K562 (cell line): ENCODE measurements around the gene CPN2. TPM values are rescaled to one million over a fixed set of nuclear protein-coding genes. Genes with fewer than 3 reads are reported as not detected.

ENCODE experiments used
- ADNP ChIP-seq: fragments of 200-800 bp; sonication (Bioruptor generic); IDR thresholded peaks from 2 replicates; pipeline ENCODE4 v1.6.1; 2016; ENCODE audit warnings: missing genetic modification characterization, missing compliant biosample characterization
- CBX3 ChIP-seq, 2 experiments: IDR thresholded peaks; 1 replicate in 1 of 2; 2 replicates in 1 of 2; pipeline ENCODE4 v1.6.1; 2012; ENCODE audit warnings: inconsistent platforms in 2 of 2, low read length in 2 of 2, borderline replicate concordance in 1 of 2, control low read depth in 1 of 2
- ESRRB ChIP-seq: fragments of 250-450 bp; sonication (Bioruptor Pico); IDR thresholded peaks from 2 replicates; pipeline ENCODE4 v1.5.0; 2020; ENCODE audit warnings: mild to moderate bottlenecking, moderate library complexity, borderline replicate concordance
- GMEB1 ChIP-seq: fragments of 250-450 bp; sonication (Bioruptor Pico); IDR thresholded peaks from 2 replicates; pipeline ENCODE4 v1.4.0; 2020; ENCODE audit warnings: mild to moderate bottlenecking
- MAZ ChIP-seq, 2 experiments: fragments of 450-650 bp in 1 of 2; sonication (generic) in 1 of 2; formaldehyde crosslinking; IDR thresholded peaks in 1 of 2; conservative IDR thresholded peaks in 1 of 2; 2 replicates each; pipeline versions ENCODE4 v1.4.0 to v1.5.0; 2020; ENCODE audit warnings: mild to moderate bottlenecking in 1 of 2, missing genetic modification reagents in 1 of 2
- MCM7 ChIP-seq, 2 experiments: fragments of 450-650 bp; IDR thresholded peaks; 2 replicates each; pipeline ENCODE4 v1.6.1; 2016 to 2018
- PTRF ChIP-seq: fragments of 450-650 bp; IDR thresholded peaks from 2 replicates; pipeline ENCODE4 v1.6.1; 2016; ENCODE audit warnings: mild to moderate bottlenecking, missing genetic modification characterization, missing compliant biosample characterization
- RBM39 ChIP-seq: fragments of 200-400 bp; formaldehyde crosslinking; optimal IDR thresholded peaks from 2 replicates; pipeline ENCODE3; 2018; ENCODE audit warnings: low read depth, low read length
- SP1 ChIP-seq: sonication (generic); formaldehyde crosslinking; IDR thresholded peaks from 2 replicates; pipeline ENCODE4 v1.8.1; 2022; ENCODE audit warnings: mild to moderate bottlenecking, missing genetic modification reagents
- ZNF644 ChIP-seq: fragments of 200-800 bp; sonication (Bioruptor generic); IDR thresholded peaks from 2 replicates; pipeline ENCODE4 v1.6.1; 2016; ENCODE audit warnings: low read depth, missing genetic modification characterization, missing compliant biosample characterization
- polyA plus RNA-seq, 8 experiments: library from polyadenylated mRNA; depleted of rRNA in 4 of 8; stranded (reverse) in 5 of 8; unstranded in 3 of 8; fragments of >200 nt; fragmentation: Nextera tagmentation in 2 of 8; fragmentation: Illumina TruSeq in 1 of 8; extraction: Ambion mirVana in 2 of 8; extraction: Trizol in 1 of 8; gene quantifications; 2 replicates each; pipeline versions ENCODE4 v1.2.1 to v1.2.3, GENCODE V29; 2011 to 2014; ENCODE audit warnings: inconsistent platforms in 1 of 8, missing spikeins in 1 of 8
- total RNA-seq, 7 experiments: library from RNA; depleted of rRNA in 6 of 7; stranded (reverse); fragments of >200 nt in 6 of 7; fragmentation: Illumina TruSeq in 2 of 7; extraction: Trizol in 2 of 7; gene quantifications; 2 replicates each; pipeline versions ENCODE4 v1.2.1 to v1.2.3, GENCODE V29; 2011 to 2021; ENCODE audit warnings: low replicate concordance in 1 of 7
- TF ChIP-seq, protein P1 (sequence below): fragments of 450-650 bp; IDR thresholded peaks from 2 replicates; pipeline ENCODE4 v1.6.1; 2016; ENCODE audit warnings: mild to moderate bottlenecking, moderate library complexity
- TF ChIP-seq, protein P2 (sequence below): sonication (generic); formaldehyde crosslinking; IDR thresholded peaks from 2 replicates; pipeline ENCODE4 v1.8.1; 2023; ENCODE audit warnings: mild to moderate bottlenecking, missing genetic modification reagents

The CPN2 gene
- total and polyA plus RNA-seq, 9 of the 15 experiments (the other 6 are each of a cell fraction or from before 2014, with no cell fraction given) = not detected

DNA sequence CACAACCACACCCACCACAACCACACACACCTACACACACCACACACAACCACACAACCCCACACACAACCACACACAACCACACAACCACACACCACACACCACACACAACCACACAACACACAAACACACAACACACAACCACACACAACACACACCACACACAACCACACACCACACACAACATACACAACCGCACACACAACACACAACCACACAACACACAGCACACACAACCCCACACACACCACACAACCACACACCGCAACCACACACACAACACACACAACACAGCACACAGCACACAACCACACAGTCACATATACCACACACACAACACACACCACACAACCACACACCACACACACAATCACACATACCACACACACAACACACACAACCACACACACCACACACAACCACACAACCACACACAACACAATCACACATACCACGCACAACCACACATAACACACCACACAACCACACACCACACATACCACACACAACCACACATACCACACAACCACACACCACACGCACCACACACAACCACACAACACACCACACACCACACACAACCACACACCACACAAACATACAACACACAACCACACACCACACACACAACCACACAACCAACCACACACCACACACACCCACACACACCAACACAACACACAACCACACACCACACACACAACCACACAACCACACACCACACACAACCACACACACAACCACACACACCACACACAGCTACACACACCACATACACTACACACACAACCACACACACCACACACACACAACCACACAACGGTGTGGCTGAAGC is 23.7 kb downstream of the CPN2 start (continued):
- TF ChIP-seq, protein P1, sequence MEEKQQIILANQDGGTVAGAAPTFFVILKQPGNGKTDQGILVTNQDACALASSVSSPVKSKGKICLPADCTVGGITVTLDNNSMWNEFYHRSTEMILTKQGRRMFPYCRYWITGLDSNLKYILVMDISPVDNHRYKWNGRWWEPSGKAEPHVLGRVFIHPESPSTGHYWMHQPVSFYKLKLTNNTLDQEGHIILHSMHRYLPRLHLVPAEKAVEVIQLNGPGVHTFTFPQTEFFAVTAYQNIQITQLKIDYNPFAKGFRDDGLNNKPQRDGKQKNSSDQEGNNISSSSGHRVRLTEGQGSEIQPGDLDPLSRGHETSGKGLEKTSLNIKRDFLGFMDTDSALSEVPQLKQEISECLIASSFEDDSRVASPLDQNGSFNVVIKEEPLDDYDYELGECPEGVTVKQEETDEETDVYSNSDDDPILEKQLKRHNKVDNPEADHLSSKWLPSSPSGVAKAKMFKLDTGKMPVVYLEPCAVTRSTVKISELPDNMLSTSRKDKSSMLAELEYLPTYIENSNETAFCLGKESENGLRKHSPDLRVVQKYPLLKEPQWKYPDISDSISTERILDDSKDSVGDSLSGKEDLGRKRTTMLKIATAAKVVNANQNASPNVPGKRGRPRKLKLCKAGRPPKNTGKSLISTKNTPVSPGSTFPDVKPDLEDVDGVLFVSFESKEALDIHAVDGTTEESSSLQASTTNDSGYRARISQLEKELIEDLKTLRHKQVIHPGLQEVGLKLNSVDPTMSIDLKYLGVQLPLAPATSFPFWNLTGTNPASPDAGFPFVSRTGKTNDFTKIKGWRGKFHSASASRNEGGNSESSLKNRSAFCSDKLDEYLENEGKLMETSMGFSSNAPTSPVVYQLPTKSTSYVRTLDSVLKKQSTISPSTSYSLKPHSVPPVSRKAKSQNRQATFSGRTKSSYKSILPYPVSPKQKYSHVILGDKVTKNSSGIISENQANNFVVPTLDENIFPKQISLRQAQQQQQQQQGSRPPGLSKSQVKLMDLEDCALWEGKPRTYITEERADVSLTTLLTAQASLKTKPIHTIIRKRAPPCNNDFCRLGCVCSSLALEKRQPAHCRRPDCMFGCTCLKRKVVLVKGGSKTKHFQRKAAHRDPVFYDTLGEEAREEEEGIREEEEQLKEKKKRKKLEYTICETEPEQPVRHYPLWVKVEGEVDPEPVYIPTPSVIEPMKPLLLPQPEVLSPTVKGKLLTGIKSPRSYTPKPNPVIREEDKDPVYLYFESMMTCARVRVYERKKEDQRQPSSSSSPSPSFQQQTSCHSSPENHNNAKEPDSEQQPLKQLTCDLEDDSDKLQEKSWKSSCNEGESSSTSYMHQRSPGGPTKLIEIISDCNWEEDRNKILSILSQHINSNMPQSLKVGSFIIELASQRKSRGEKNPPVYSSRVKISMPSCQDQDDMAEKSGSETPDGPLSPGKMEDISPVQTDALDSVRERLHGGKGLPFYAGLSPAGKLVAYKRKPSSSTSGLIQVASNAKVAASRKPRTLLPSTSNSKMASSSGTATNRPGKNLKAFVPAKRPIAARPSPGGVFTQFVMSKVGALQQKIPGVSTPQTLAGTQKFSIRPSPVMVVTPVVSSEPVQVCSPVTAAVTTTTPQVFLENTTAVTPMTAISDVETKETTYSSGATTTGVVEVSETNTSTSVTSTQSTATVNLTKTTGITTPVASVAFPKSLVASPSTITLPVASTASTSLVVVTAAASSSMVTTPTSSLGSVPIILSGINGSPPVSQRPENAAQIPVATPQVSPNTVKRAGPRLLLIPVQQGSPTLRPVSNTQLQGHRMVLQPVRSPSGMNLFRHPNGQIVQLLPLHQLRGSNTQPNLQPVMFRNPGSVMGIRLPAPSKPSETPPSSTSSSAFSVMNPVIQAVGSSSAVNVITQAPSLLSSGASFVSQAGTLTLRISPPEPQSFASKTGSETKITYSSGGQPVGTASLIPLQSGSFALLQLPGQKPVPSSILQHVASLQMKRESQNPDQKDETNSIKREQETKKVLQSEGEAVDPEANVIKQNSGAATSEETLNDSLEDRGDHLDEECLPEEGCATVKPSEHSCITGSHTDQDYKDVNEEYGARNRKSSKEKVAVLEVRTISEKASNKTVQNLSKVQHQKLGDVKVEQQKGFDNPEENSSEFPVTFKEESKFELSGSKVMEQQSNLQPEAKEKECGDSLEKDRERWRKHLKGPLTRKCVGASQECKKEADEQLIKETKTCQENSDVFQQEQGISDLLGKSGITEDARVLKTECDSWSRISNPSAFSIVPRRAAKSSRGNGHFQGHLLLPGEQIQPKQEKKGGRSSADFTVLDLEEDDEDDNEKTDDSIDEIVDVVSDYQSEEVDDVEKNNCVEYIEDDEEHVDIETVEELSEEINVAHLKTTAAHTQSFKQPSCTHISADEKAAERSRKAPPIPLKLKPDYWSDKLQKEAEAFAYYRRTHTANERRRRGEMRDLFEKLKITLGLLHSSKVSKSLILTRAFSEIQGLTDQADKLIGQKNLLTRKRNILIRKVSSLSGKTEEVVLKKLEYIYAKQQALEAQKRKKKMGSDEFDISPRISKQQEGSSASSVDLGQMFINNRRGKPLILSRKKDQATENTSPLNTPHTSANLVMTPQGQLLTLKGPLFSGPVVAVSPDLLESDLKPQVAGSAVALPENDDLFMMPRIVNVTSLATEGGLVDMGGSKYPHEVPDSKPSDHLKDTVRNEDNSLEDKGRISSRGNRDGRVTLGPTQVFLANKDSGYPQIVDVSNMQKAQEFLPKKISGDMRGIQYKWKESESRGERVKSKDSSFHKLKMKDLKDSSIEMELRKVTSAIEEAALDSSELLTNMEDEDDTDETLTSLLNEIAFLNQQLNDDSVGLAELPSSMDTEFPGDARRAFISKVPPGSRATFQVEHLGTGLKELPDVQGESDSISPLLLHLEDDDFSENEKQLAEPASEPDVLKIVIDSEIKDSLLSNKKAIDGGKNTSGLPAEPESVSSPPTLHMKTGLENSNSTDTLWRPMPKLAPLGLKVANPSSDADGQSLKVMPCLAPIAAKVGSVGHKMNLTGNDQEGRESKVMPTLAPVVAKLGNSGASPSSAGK = peak; percentile 40; the same call in 1 of the 2 replicates
- TF ChIP-seq PTRF (tag) (no peak), ZNF644 (tag) (no peak), SP1 (CRISPR knock-in tag) (no peak), MCM7 (IDR thresholded peaks at IDR 0.05) (no peak), MAZ (CRISPR knock-in tag; conservative IDR thresholded peaks at IDR 0.05 in 1 of 2, IDR thresholded peaks at IDR 0.05 in 1 of 2) (no peak), CBX3 (IDR thresholded peaks at IDR 0.05; ENCODE audit: borderline replicate concordance in 1 of 2, low read length in 2 of 2) (peak in 1 of 2 experiments; percentile 48; a peak in 2 of 3 replicates), ADNP (tag) (peak; percentile 92), RBM39 (no peak), GMEB1 (CRISPR knock-in tag) (no peak), ESRRB (CRISPR knock-in tag) (no peak)
- TF ChIP-seq, protein P2, sequence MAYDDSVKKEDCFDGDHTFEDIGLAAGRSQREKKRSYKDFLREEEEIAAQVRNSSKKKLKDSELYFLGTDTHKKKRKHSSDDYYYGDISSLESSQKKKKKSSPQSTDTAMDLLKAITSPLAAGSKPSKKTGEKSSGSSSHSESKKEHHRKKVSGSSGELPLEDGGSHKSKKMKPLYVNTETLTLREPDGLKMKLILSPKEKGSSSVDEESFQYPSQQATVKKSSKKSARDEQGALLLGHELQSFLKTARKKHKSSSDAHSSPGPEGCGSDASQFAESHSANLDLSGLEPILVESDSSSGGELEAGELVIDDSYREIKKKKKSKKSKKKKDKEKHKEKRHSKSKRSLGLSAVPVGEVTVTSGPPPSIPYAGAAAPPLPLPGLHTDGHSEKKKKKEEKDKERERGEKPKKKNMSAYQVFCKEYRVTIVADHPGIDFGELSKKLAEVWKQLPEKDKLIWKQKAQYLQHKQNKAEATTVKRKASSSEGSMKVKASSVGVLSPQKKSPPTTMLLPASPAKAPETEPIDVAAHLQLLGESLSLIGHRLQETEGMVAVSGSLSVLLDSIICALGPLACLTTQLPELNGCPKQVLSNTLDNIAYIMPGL (CRISPR knock-in tag) = peak; percentile 79; the same call in 1 of the 2 replicates
